ENCODE measurements around the gene PHF1. TPM values are rescaled to one million over a fixed set of nuclear protein-coding genes. Genes with fewer than 3 reads are reported as not detected.

PHF1 gene
- total and polyA plus RNA-seq, 2 of the 13 experiments (the other 11 are each of a cell fraction or from before 2014, with no cell fraction given), result 25.4 to 61.9 TPM

GRCh38 chr6:33454009-33454946 lies 43.5 kb downstream of the PHF1 start, which contains the start of gene ZBTB9 (continued):
- TF ChIP-seq NR1H2 (CRISPR knock-in tag; IDR thresholded peaks at IDR 0.05; ENCODE audit: borderline replicate concordance, low read depth) (no peak), JARID2 (CRISPR knock-in tag; IDR thresholded peaks at IDR 0.05; ENCODE audit: insufficient replicate concordance) (no peak), CREB3 (CRISPR knock-in tag; IDR thresholded peaks at IDR 0.05) (0 out of 2 replicates have a peak, but pooled peaks have one; percentile 17), U2AF2 (IDR thresholded peaks at IDR 0.05; ENCODE audit: low read depth, low read length) (no peak), NR0B2 (CRISPR knock-in tag; IDR thresholded peaks at IDR 0.05) (peak; percentile 95; the same call in 1 of the 2 replicates), EZH2 (conservative IDR thresholded peaks at IDR 0.05; ENCODE audit: low read depth, low read length) (no peak), ZNF251 (CRISPR knock-in tag; IDR thresholded peaks at IDR 0.05) (no peak), ZNF597 (CRISPR knock-in tag; IDR thresholded peaks at IDR 0.05) (no peak), ZNF704 (CRISPR knock-in tag; IDR thresholded peaks at IDR 0.05; ENCODE audit: borderline replicate concordance) (peak; percentile 82; the same call in 1 of the 2 replicates), RXRB (CRISPR knock-in tag; IDR thresholded peaks at IDR 0.05; ENCODE audit: borderline replicate concordance) (peak; percentile 74; the same call in 1 of the 2 replicates), ISL2 (CRISPR knock-in tag; IDR thresholded peaks at IDR 0.05) (peak; percentile 72), NONO (IDR thresholded peaks at IDR 0.05) (no peak), NONO (CRISPR knock-in tag; conservative IDR thresholded peaks at IDR 0.05) (peak; percentile 97), HOXA5 (CRISPR knock-in tag; IDR thresholded peaks at IDR 0.05) (peak; percentile 94; the same call in 1 of the 2 replicates), SAFB2 (CRISPR knock-in tag; IDR thresholded peaks at IDR 0.05; ENCODE audit: borderline replicate concordance, low read depth) (peak; percentile 82; the same call in 1 of the 2 replicates), PLRG1 (conservative IDR thresholded peaks at IDR 0.05) (no peak), GFI1 (CRISPR knock-in tag; IDR thresholded peaks at IDR 0.05; ENCODE audit: borderline replicate concordance) (peak; percentile 75; the same call in 1 of the 2 replicates), ZNF792 (CRISPR knock-in tag; IDR thresholded peaks at IDR 0.05) (peak; percentile 95), ZFP36L1 (CRISPR knock-in tag; IDR thresholded peaks at IDR 0.05) (peak; percentile 90; the same call in 1 of the 2 replicates), SNAPC2 (CRISPR knock-in tag; IDR thresholded peaks at IDR 0.05) (peak; percentile 88), CENPX (CRISPR knock-in tag; IDR thresholded peaks at IDR 0.05) (no peak), ZNF761 (CRISPR knock-in tag; conservative IDR thresholded peaks at IDR 0.05) (peak; percentile 82), ZNF101 (CRISPR knock-in tag; IDR thresholded peaks at IDR 0.05; ENCODE audit: borderline replicate concordance, low read depth) (peak; percentile 89; the same call in 1 of the 2 replicates)
